CD14-positive monocyte (primary cell): ENCODE data around the gene KCNJ11. TPM values are rescaled to one million over a fixed set of nuclear protein-coding genes. Genes with fewer than 3 reads are reported as not detected.

Source experiments
- DNase-seq, 3 donors: peaks; one replicate each; pipeline ENCODE4 v3.0.0-alpha.2; 2011 to 2022
- H2AFZ ChIP-seq: 2 replicates; pipeline ENCODE4 v1.6.0; 2012; ENCODE audit warnings: mild to moderate bottlenecking, low read depth, low read length, inconsistent platforms; ENCODE audit not compliant: insufficient read depth, poor library complexity, severe bottlenecking
- H3K27ac ChIP-seq, 2 donors: 1 replicate in 1 of 2; 2 replicates in 1 of 2; pipeline ENCODE4 v1.5.1; 2012 to 2013; ENCODE audit warnings: low read length in 2 of 2, control low read depth in 1 of 2, inconsistent platforms in 1 of 2, low read depth in 1 of 2, mild to moderate bottlenecking in 1 of 2
- H3K27me3 ChIP-seq, 2 donors: one replicate each; pipeline versions ENCODE4 v1.6.0 to v1.6.1; 2011 to 2013; ENCODE audit warnings: low read length in 2 of 2; ENCODE audit not compliant: control insufficient read depth in 2 of 2, insufficient read depth in 2 of 2
- H3K36me3 ChIP-seq, 2 donors: replicated peaks in 1 of 2; 1 replicate in 1 of 2; 2 replicates in 1 of 2; pipeline versions ENCODE4 v1.5.1 to v1.6.1; 2012 to 2013; ENCODE audit warnings: low read length in 2 of 2, control low read depth in 1 of 2, inconsistent platforms in 1 of 2, mild to moderate bottlenecking in 1 of 2; ENCODE audit not compliant: insufficient read depth in 2 of 2, control insufficient read depth in 1 of 2
- H3K4me1 ChIP-seq, 2 donors: 1 replicate in 1 of 2; 2 replicates in 1 of 2; pipeline versions ENCODE4 v1.5.1 to v1.6.1; 2012 to 2013; ENCODE audit warnings: low read length in 2 of 2, control low read depth in 1 of 2, inconsistent platforms in 1 of 2, mild to moderate bottlenecking in 1 of 2, moderate library complexity in 1 of 2; ENCODE audit not compliant: insufficient read depth in 2 of 2, control insufficient read depth in 1 of 2
- H3K4me2 ChIP-seq: replicated peaks from 2 replicates; pipeline ENCODE3; 2012; ENCODE audit warnings: low read length, moderate library complexity, mild to moderate bottlenecking; ENCODE audit not compliant: poor library complexity, severe bottlenecking; ENCODE audit errors: extremely low read depth
- H3K4me3 ChIP-seq, 3 experiments: fragments of 200-600 bp in 1 of 3; sonication (generic) in 1 of 3; replicated peaks in 1 of 3; 1 replicate in 2 of 3; 2 replicates in 1 of 3; pipeline ENCODE4 v1.5.1; 2011 to 2013; ENCODE audit warnings: low read length in 3 of 3, mild to moderate bottlenecking in 3 of 3, control low read depth in 2 of 3, low read depth in 2 of 3, inconsistent platforms in 1 of 3, moderate library complexity in 1 of 3
- H3K79me2 ChIP-seq: 2 replicates; pipeline ENCODE4 v1.6.0; 2012; ENCODE audit warnings: mild to moderate bottlenecking, control low read depth, inconsistent platforms, low read length, moderate library complexity; ENCODE audit not compliant: insufficient read depth
- H3K9ac ChIP-seq: 2 replicates; pipeline ENCODE4 v1.6.0; 2017; ENCODE audit warnings: low read length, mild to moderate bottlenecking; ENCODE audit not compliant: insufficient read depth, poor library complexity, severe bottlenecking
- H3K9me3 ChIP-seq, 2 donors: replicated peaks in 1 of 2; 1 replicate in 1 of 2; 2 replicates in 1 of 2; pipeline versions ENCODE4 v1.5.1 to v1.6.1; 2012 to 2013; ENCODE audit warnings: low read length in 2 of 2, control low read depth in 1 of 2; ENCODE audit not compliant: control insufficient read depth in 1 of 2, insufficient read depth in 1 of 2
- H4K20me1 ChIP-seq: 2 replicates; pipeline ENCODE4 v1.6.0; 2012; ENCODE audit warnings: mild to moderate bottlenecking, low read length, control low read depth, moderate library complexity; ENCODE audit not compliant: insufficient read depth
- H3K27ac Mint-ChIP-seq, 7 donors: one replicate each; pipeline ENCODE4 v1.8.0; 2020; ENCODE audit warnings: mild to moderate bottlenecking in 7 of 7, mixed read lengths in 7 of 7, moderate library complexity in 6 of 7, inconsistent platforms in 2 of 7
- H3K27me3 Mint-ChIP-seq, 3 donors: one replicate each; pipeline ENCODE4 v1.8.0; 2021 to 2022; ENCODE audit warnings: low read depth in 3 of 3, mild to moderate bottlenecking in 3 of 3, mixed read lengths in 3 of 3, moderate library complexity in 3 of 3, inconsistent platforms in 1 of 3
- H3K36me3 Mint-ChIP-seq, 2 donors: one replicate each; pipeline ENCODE4 v1.8.0; 2020; ENCODE audit warnings: mixed read lengths in 2 of 2, inconsistent platforms in 1 of 2, mild to moderate bottlenecking in 1 of 2
- H3K4me1 Mint-ChIP-seq: one replicate; pipeline ENCODE4 v1.8.0; 2020; ENCODE audit warnings: mild to moderate bottlenecking, mixed read lengths
- H3K4me3 Mint-ChIP-seq, 2 donors: one replicate each; pipeline ENCODE4 v1.8.0; 2020; ENCODE audit warnings: mild to moderate bottlenecking in 2 of 2, mixed read lengths in 2 of 2, moderate library complexity in 1 of 2
- H3K9me3 Mint-ChIP-seq, 7 donors: one replicate each; pipeline ENCODE4 v1.8.0; 2020 to 2022; ENCODE audit warnings: mixed read lengths in 7 of 7, mild to moderate bottlenecking in 6 of 7, moderate library complexity in 6 of 7, inconsistent platforms in 2 of 7
- WGBS: methylation state at CpG from one replicate; pipeline ENCODE4 v1.1.5; 2013; ENCODE audit warnings: missing lambda C conversion rate; ENCODE audit not compliant: insufficient coverage; 5-methylcytosine and 5-hydroxymethylcytosine counted together
- intact Hi-C, 2 donors: fragments of 100-400 bp; cut with micrococcal nuclease; formaldehyde crosslinking; loops; one replicate each; pipeline versions ENCODE4 v1.15.0 to v1.15.1; 2023
- polyA plus RNA-seq, 3 donors: library from polyadenylated mRNA; depleted of rRNA in 1 of 3; unstranded in 2 of 3; stranded (reverse) in 1 of 3; fragments of 300-500 nt in 2 of 3; fragments of >200 nt in 1 of 3; fragmentation: Illumina TruSeq in 2 of 3; gene quantifications; 1 replicate in 2 of 3; 2 replicates in 1 of 3; pipeline ENCODE4 v1.2.3, GENCODE V29; 2012 to 2021
- TF ChIP-seq, protein P1 (sequence below): fragments of 200-600 bp; IDR thresholded peaks from one replicate; pipeline ENCODE4 v1.8.0; 2022; ENCODE audit warnings: antibody characterized with exemption, mild to moderate bottlenecking

Gene KCNJ11
- polyA plus RNA-seq, 3 donors, result 0.09 TPM; not detected in 2

- TF ChIP-seq, protein P1, sequence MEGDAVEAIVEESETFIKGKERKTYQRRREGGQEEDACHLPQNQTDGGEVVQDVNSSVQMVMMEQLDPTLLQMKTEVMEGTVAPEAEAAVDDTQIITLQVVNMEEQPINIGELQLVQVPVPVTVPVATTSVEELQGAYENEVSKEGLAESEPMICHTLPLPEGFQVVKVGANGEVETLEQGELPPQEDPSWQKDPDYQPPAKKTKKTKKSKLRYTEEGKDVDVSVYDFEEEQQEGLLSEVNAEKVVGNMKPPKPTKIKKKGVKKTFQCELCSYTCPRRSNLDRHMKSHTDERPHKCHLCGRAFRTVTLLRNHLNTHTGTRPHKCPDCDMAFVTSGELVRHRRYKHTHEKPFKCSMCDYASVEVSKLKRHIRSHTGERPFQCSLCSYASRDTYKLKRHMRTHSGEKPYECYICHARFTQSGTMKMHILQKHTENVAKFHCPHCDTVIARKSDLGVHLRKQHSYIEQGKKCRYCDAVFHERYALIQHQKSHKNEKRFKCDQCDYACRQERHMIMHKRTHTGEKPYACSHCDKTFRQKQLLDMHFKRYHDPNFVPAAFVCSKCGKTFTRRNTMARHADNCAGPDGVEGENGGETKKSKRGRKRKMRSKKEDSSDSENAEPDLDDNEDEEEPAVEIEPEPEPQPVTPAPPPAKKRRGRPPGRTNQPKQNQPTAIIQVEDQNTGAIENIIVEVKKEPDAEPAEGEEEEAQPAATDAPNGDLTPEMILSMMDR, result no peak
- peaks cover 0 to 2% (median 2%) of the 10 kb centered on the region in 3 donors for H3K27me3 Mint-ChIP-seq
- H3K4me3 Mint-ChIP-seq, result no peak overlapping the region
- H4K20me1 ChIP-seq, result no peaks in the 10 kb centered on the region
- no peak overlapping the region for H2AFZ ChIP-seq
- H3K27ac ChIP-seq, result no peak overlapping the region
- H3K4me3 ChIP-seq, result no peak overlapping the region
- no peak overlapping the region for H3K4me2 ChIP-seq
- peaks cover 26 to 28% of the 10 kb centered on the region in 2 donors for H3K36me3 Mint-ChIP-seq
- H3K4me1 ChIP-seq, result no peaks in the 10 kb centered on the region
- intact Hi-C loops, result no loop called here
- no peak overlapping the region for H3K9ac ChIP-seq
- H3K27me3 ChIP-seq, result no peaks in the 10 kb centered on the region
- peaks cover 29 to 36% of the 10 kb centered on the region in 2 donors for H3K9me3 ChIP-seq
- H3K27ac Mint-ChIP-seq, result no peak overlapping the region
- no peaks in the 10 kb centered on the region for H3K4me1 Mint-ChIP-seq
- H3K9me3 Mint-ChIP-seq, result peaks cover 24 to 59% (median 30%) of the 10 kb centered on the region in 7 donors
- no peak for DNase-seq
- H3K36me3 ChIP-seq, result peaks cover 8 to 25% of the 10 kb centered on the region in 2 donors
- no CpG with 5 or more reads among the region's 3 CpGs for WGBS
- no peaks in the 10 kb centered on the region for H3K79me2 ChIP-seq
Observed at GRCh38 chr11:17376493-17376892, 12.0 kb downstream of the KCNJ11 start.

DNA sequence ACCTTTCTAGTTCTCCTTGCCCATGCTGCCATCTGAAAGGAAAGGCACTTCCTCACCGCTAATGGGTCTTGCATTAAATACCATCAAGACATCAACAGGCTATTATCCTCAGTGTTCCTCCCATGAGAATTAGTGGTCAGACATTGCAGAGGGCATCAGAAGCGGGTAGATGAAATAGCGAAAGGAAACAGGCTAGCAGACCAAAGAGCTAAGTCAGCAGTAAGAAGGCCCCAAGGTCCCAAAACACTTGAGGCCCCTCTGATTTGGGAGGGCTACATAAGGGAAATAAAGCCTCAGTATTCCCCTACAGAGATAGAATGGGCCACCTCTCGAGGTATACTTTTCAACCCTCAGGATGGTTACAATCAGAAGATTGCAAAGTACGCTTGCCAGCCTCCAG, 12.9 kb downstream of the KCNJ11 start:
- Mint-ChIP-seq H3K4me3 (no peak overlapping the region), H3K27me3 (peaks cover 0 to 2% (median 2%) of the 10 kb centered on the region in 3 donors), H3K36me3 (peaks cover 33% of the 10 kb centered on the region in 2 donors), H3K4me1 (no peaks in the 10 kb centered on the region), H3K27ac (no peak overlapping the region), H3K9me3 (peaks cover 32 to 68% (median 39%) of the 10 kb centered on the region in 7 donors)
- Histone ChIP-seq H2AFZ (no peak overlapping the region), H3K4me2 (no peak overlapping the region), H3K9ac (no peak overlapping the region), H3K9me3 (peaks cover 39 to 42% of the 10 kb centered on the region in 2 donors), H3K36me3 (peaks cover 8 to 34% of the 10 kb centered on the region in 2 donors), H3K79me2 (no peaks in the 10 kb centered on the region), H3K4me1 (no peaks in the 10 kb centered on the region), H3K4me3 (no peak overlapping the region), H3K27ac (no peak overlapping the region), H4K20me1 (no peaks in the 10 kb centered on the region), H3K27me3 (no peaks in the 10 kb centered on the region)
- intact Hi-C loops, result no loop called here
- no peak for DNase-seq
- TF ChIP-seq, protein P1, result no peak
- WGBS, result 100% methylated on average over 2 of the region's 5 CpGs
